HCT116 (cell line): Measurements from ENCODE around the gene IQCN. TPM values are rescaled to one million over a fixed set of nuclear protein-coding genes. Genes with fewer than 3 reads are reported as not detected.

Source experiments
- ATAC-seq: fragments of 200-7000 bp; cut with Tn5 transposase; 2 replicates; pipeline ENCODE4 v1.9.1; 2020; ENCODE audit warnings: mild to moderate bottlenecking, moderate library complexity
- BruUV-seq: library from RNA; stranded (reverse); fragments of 400-500 nt; replicated peaks from 2 replicates; lab custom pipeline; 2021; lab: Mats Ljungman, UMichigan
- CTCF ChIA-PET: fragments of 300-600 bp; sonication (Branson Sonifier 250); formaldehyde crosslinking; loops from one replicate; lab custom pipeline; 2021; ENCODE audit warnings: antibody characterized with exemption; lab: Charles Lee
- POLR2A ChIA-PET: fragments of 300-600, 350-600 bp; sonication (Branson Sonifier 250); formaldehyde crosslinking; loops from one replicate; lab custom pipeline; 2021; ENCODE audit warnings: antibody characterized with exemption; lab: Charles Lee
- RAD21 ChIA-PET, 2 experiments: fragments of 300-600 bp; sonication (Branson Sonifier 250); formaldehyde crosslinking; loops; one replicate each; lab custom pipeline; 2023; ENCODE audit warnings: low total read pairs in 2 of 2; ENCODE audit not compliant: uncharacterized antibody in 2 of 2, unreplicated experiment in 2 of 2, low non-redundant PET in 1 of 2; lab: Charles Lee
- DNase-seq: peaks from one replicate; pipeline ENCODE4 v3.0.0-alpha.2; 2010; ENCODE audit warnings: low read depth, low spot score
- H2AFZ ChIP-seq: fragments of 200-600 bp; shearing (Covaris generic), sonication (generic); 2 replicates; pipeline ENCODE4 v1.6.1; 2017; ENCODE audit warnings: low read depth, mixed run types, mixed read lengths, antibody characterized with exemption, low read length; ENCODE audit not compliant: poor library complexity, severe bottlenecking
- H3K27ac ChIP-seq: 2 replicates; pipeline ENCODE4 v1.5.1; 2012; ENCODE audit warnings: low read depth, low read length
- H3K27me3 ChIP-seq: fragments of 200-600 bp; sonication (generic); 2 replicates; pipeline ENCODE4 v1.6.1; 2016; ENCODE audit warnings: mixed run types, low read length, mixed read lengths; ENCODE audit not compliant: insufficient read depth
- H3K36me3 ChIP-seq, 2 experiments: fragments of 200-500 bp in 1 of 2; fragments of 200-600 bp in 1 of 2; sonication (Bioruptor generic) in 1 of 2; sonication (generic) in 1 of 2; 2 replicates each; pipeline versions ENCODE4 v1.5.1 to v1.6.1; 2014 to 2016; ENCODE audit warnings: low read length in 2 of 2, inconsistent platforms in 1 of 2, mixed read lengths in 1 of 2, mixed run types in 1 of 2; ENCODE audit not compliant: insufficient read depth in 2 of 2, control insufficient read depth in 1 of 2
- H3K4me1 ChIP-seq, 2 experiments: fragments of 200-600 bp in 1 of 2; sonication (generic) in 1 of 2; 2 replicates each; pipeline versions ENCODE4 v1.5.1 to v1.6.1; 2012 to 2017; ENCODE audit warnings: low read length in 2 of 2, inconsistent platforms in 1 of 2, mild to moderate bottlenecking in 1 of 2, mixed read lengths in 1 of 2, mixed run types in 1 of 2, moderate library complexity in 1 of 2; ENCODE audit not compliant: insufficient read depth in 2 of 2, control insufficient read depth in 1 of 2
- H3K4me2 ChIP-seq: fragments of 200-600 bp; sonication (generic); 2 replicates; pipeline ENCODE4 v1.6.1; 2017; ENCODE audit warnings: mixed run types, low read length, mixed read lengths
- H3K4me3 ChIP-seq, 2 experiments: fragments of 200-600 bp in 1 of 2; sonication (generic) in 1 of 2; replicated peaks in 1 of 2; 2 replicates each; pipeline ENCODE4 v1.5.1; 2011 to 2016; ENCODE audit warnings: low read length in 2 of 2, control low read depth in 1 of 2, low read depth in 1 of 2, mild to moderate bottlenecking in 1 of 2, mixed read lengths in 1 of 2, mixed run types in 1 of 2
- H3K79me2 ChIP-seq: fragments of 200-600 bp; sonication (generic); 2 replicates; pipeline ENCODE4 v1.6.1; 2017; ENCODE audit warnings: mild to moderate bottlenecking, mixed run types, low read length, moderate library complexity, mixed read lengths; ENCODE audit not compliant: insufficient read depth
- H3K9ac ChIP-seq: fragments of 200-600 bp; sonication (generic); 2 replicates; pipeline ENCODE4 v1.6.1; 2016; ENCODE audit warnings: low read length, mixed read lengths
- H3K9me2 ChIP-seq: fragments of 200-600 bp; sonication (generic), shearing (Covaris generic); 2 replicates; pipeline ENCODE4 v1.6.1; 2017; ENCODE audit warnings: mixed run types, mild to moderate bottlenecking, moderate library complexity; ENCODE audit not compliant: insufficient read depth
- H3K9me3 ChIP-seq, 2 experiments: fragments of 200-500 bp in 1 of 2; fragments of 200-600 bp in 1 of 2; sonication (Bioruptor generic) in 1 of 2; sonication (generic) in 1 of 2; 2 replicates each; pipeline ENCODE4 v1.6.1; 2014 to 2017; ENCODE audit warnings: low read length in 2 of 2, mixed read lengths in 2 of 2, inconsistent platforms in 1 of 2, low read depth in 1 of 2, mild to moderate bottlenecking in 1 of 2, mixed run types in 1 of 2, moderate library complexity in 1 of 2; ENCODE audit not compliant: control insufficient read depth in 1 of 2, insufficient read depth in 1 of 2
- H4K20me1 ChIP-seq: fragments of 200-600 bp; sonication (generic), shearing (Covaris generic); 2 replicates; pipeline ENCODE4 v1.6.1; 2017; ENCODE audit warnings: mixed run types, mild to moderate bottlenecking, moderate library complexity; ENCODE audit not compliant: insufficient read depth
- ATF3 ChIP-seq: IDR thresholded peaks from 2 replicates; pipeline ENCODE4 v1.6.1; 2012
- CBX3 ChIP-seq: IDR thresholded peaks from 2 replicates; pipeline ENCODE4 v1.6.1; 2012; ENCODE audit warnings: low read depth
- CEBPB ChIP-seq: IDR thresholded peaks from 2 replicates; pipeline ENCODE4 v1.6.1; 2012; ENCODE audit warnings: low read depth
- CTCF ChIP-seq, 3 experiments: fragments of 200-600 bp in 1 of 3; sonication (generic) in 1 of 3; IDR thresholded peaks in 2 of 3; conservative IDR thresholded peaks in 1 of 3; 2 replicates each; pipeline ENCODE4 v1.5.1; 2012 to 2017; ENCODE audit warnings: low read depth in 2 of 3, low read length in 2 of 3, antibody characterized with exemption in 1 of 3, borderline replicate concordance in 1 of 3, control low read depth in 1 of 3, mild to moderate bottlenecking in 1 of 3, mixed read lengths in 1 of 3, mixed run types in 1 of 3, moderate library complexity in 1 of 3; ENCODE audit not compliant: insufficient read depth in 1 of 3
- EGR1 ChIP-seq: IDR thresholded peaks from 2 replicates; pipeline ENCODE4 v1.6.1; 2012; ENCODE audit warnings: low read depth
- EZH2 ChIP-seq: fragments of 200-600 bp; sonication (generic); IDR thresholded peaks from 2 replicates; pipeline ENCODE4 v1.6.1; 2017; ENCODE audit warnings: antibody characterized with exemption, mixed run types
- EZH2phosphoT487 ChIP-seq: fragments of 200-600 bp; IDR thresholded peaks from 2 replicates; pipeline ENCODE4 v1.6.1; 2018; ENCODE audit warnings: antibody characterized with exemption, borderline replicate concordance
- FOSL1 ChIP-seq: IDR thresholded peaks from 2 replicates; pipeline ENCODE4 v1.6.1; 2012; ENCODE audit warnings: low read depth
- JUND ChIP-seq: IDR thresholded peaks from 2 replicates; pipeline ENCODE4 v1.6.1; 2012
- POLR2AphosphoS5 ChIP-seq: IDR thresholded peaks from 2 replicates; pipeline ENCODE4 v1.6.1; 2011; ENCODE audit warnings: mild to moderate bottlenecking, low read depth, low read length, moderate library complexity
- REST ChIP-seq: IDR thresholded peaks from 2 replicates; pipeline ENCODE4 v1.6.1; 2012; ENCODE audit warnings: low read depth
- SP1 ChIP-seq: IDR thresholded peaks from 2 replicates; pipeline ENCODE4 v1.6.1; 2012; ENCODE audit warnings: low read depth
- SRF ChIP-seq: IDR thresholded peaks from 2 replicates; pipeline ENCODE4 v1.6.1; 2012; ENCODE audit warnings: low read depth
- TCF7L2 ChIP-seq: IDR thresholded peaks from 2 replicates; pipeline ENCODE4 v1.7.0; 2011; ENCODE audit warnings: borderline replicate concordance, inconsistent platforms; ENCODE audit not compliant: insufficient read depth, insufficient read length; ENCODE audit errors: extremely low read depth
- YY1 ChIP-seq: IDR thresholded peaks from 2 replicates; pipeline ENCODE4 v1.6.1; 2011; ENCODE audit warnings: low read length, low read depth, moderate library complexity, mild to moderate bottlenecking; ENCODE audit not compliant: insufficient replicate concordance; ENCODE audit errors: extremely low read depth
- ZBTB33 ChIP-seq: IDR thresholded peaks from 2 replicates; pipeline ENCODE4 v1.6.1; 2011; ENCODE audit warnings: mild to moderate bottlenecking, low read length, moderate library complexity; ENCODE audit not compliant: insufficient replicate concordance; ENCODE audit errors: extremely low read depth
- ZFX ChIP-seq: fragments of 450-650 bp; IDR thresholded peaks from 2 replicates; pipeline ENCODE4 v1.6.1; 2017
- ZNF274 ChIP-seq: fragments of 200-500 bp; sonication (Bioruptor generic); IDR thresholded peaks from 2 replicates; pipeline ENCODE4 v1.6.1; 2014; ENCODE audit warnings: mild to moderate bottlenecking, low read depth, low read length, inconsistent platforms
- intact Hi-C: fragments of 100-400 bp; cut with micrococcal nuclease; formaldehyde crosslinking; loops from 2 replicates; pipeline ENCODE4 v1.10.0; 2022
- total RNA-seq: library from RNA; stranded (reverse); gene quantifications from one replicate; pipeline ENCODE4 v1.2.1, GENCODE V29; 2021; ENCODE audit not compliant: unreplicated experiment

The IQCN gene
- total RNA-seq, 1 experiment from 2014 or later: 4.8 TPM

- H3K36me3 ChIP-seq: peaks cover 2 to 12% of the 10 kb centered on the region in 2 experiments; a peak in 1 of 4 replicates
- CTCF ChIA-PET: interaction anchor here (0.6 to 2.5 kb wide), 5 partner anchors 18 to 92 kb away, joined by 3 to 36 read pairs (median 4); partner anchors contain the start of gene JUND
- DNase-seq (peak; percentile 98), ATAC-seq (peak; percentile 93)
- intact Hi-C loops: loop anchor here (1.0 to 10.0 kb wide), 2 partner anchors 44 to 118 kb away; partner anchors contain the start of gene RAB3A
- no peaks in the 10 kb centered on the region for H4K20me1 ChIP-seq
- POLR2A ChIA-PET: interaction anchor here (0.5 to 3.7 kb wide), 13 partner anchors 12 to 521 kb away, joined by 3 to 52 read pairs (median 4); partner anchors contain the start of genes GDF15, IQCN and JUND
- peaks cover 50% of the 10 kb centered on the region for H3K79me2 ChIP-seq
- H3K27ac ChIP-seq: peak within 1 kb of the TSS; percentile 93
- no TSS peak for BruUV-seq
- no peaks in the 10 kb centered on the region for H3K9me2 ChIP-seq
- H2AFZ ChIP-seq: no peak within 1 kb of the TSS
- H3K9ac ChIP-seq: peak within 1 kb of the TSS; percentile 98
- H3K27me3 ChIP-seq: no peaks in the 10 kb centered on the region
- H3K9me3 ChIP-seq: no peaks in the 10 kb centered on the region
- H3K4me3 ChIP-seq: peak within 1 kb of the TSS; percentile 78 to 97
- peak within 1 kb of the TSS; percentile 87 for H3K4me2 ChIP-seq
- peaks cover 49 to 53% of the 10 kb centered on the region in 2 experiments for H3K4me1 ChIP-seq
- RAD21 ChIA-PET: interaction anchor here (0.6 to 1.9 kb wide), 5 partner anchors 18 to 350 kb away, joined by 3 to 6 read pairs (median 5); no protein-coding TSS in a partner anchor
- TF ChIP-seq ZBTB33: peak; percentile 76
- no peak for TF ChIP-seq FOSL1
- TF ChIP-seq EZH2phosphoT487: no peak
- no peak for TF ChIP-seq ZNF274
- no peak for TF ChIP-seq CEBPB
- peak; percentile 77 for TF ChIP-seq POLR2AphosphoS5
- TF ChIP-seq SRF: no peak
- TF ChIP-seq JUND: no peak
- peak; percentile 96 for TF ChIP-seq SP1
- no peak for TF ChIP-seq ATF3
- TF ChIP-seq CBX3: 0 out of 2 replicates have a peak, but pooled peaks have one; percentile 0
- peak; percentile 16 for TF ChIP-seq TCF7L2
- peak; percentile 67 for TF ChIP-seq YY1
- TF ChIP-seq CTCF (IDR thresholded peaks at IDR 0.05 in 2 of 3, conservative IDR thresholded peaks at IDR 0.05 in 1 of 3; ENCODE audit: borderline replicate concordance in 1 of 3, insufficient read depth in 1 of 3, low read depth in 2 of 3, low read length in 2 of 3): peak; percentile 29 to 51 (median 42)
- TF ChIP-seq ZFX: peak; percentile 55; the same call in 1 of the 2 replicates
- TF ChIP-seq REST: no peak
- TF ChIP-seq EZH2: no peak
- TF ChIP-seq EGR1: no peak
These were observed 48.7 kb upstream of the IQCN start, which contains the start of gene LSM4 for GRCh38 chr19:18322759-18323460. LSM4 (minus strand) TSS chr19:18323076; CDS start chr19:18323020, 56 bp downstream.
